HG02571 (cell line): Measurements from ENCODE around the gene PCK1.

Source experiments
- ATAC-seq: cut with Tn5 transposase; IDR thresholded peaks from one replicate; pipeline ENCODE4 v1.9.1; 2021; ENCODE audit warnings: mild to moderate bottlenecking, moderate library complexity; ENCODE audit not compliant: unreplicated experiment

The PCK1 gene

GRCh38 chr20:57576002-57576401, 15.1 kb downstream of the PCK1 start:
- no peak for ATAC-seq

- no peak for ATAC-seq
Measured at GRCh38 chr20:57576617-57577550, 16.0 kb downstream of the PCK1 start.

- no peak for ATAC-seq
Measured at GRCh38 chr20:57577679-57578475, 17.0 kb downstream of the PCK1 start.

DNA sequence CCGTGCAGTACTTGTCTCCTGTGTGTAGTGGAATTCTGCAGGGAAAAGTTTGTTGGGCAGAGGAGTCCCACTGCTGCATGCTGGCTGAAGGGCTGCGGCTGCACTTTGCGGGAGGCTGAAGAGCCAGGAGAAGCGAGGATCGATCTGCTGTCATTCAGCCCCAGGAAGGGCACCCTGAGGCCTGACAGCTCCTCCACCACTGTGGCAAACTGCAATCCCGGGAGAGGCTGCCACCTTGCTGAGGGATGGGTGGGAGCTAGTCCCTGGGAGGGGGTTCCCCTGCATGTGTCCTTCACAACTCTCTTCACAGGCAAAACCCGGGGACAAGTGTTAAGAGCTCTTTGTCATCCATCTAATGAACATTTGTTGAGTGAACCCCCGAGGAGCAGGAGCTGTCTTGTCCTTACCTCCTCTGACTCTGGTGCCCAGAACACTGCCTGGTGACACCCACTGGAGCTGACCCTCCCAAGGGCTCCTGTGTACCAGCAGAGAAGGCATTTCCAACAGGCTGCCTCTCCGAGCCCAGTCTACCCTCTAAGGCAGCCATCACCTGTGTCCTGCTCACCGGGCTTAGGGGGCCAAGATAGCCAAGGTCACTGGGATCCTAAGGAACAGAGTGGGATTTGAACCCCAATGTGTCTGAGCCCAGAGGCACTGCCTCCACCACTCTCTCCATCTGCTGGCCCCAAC, 17.7 kb downstream of the PCK1 start:
- no peak for ATAC-seq

- no peak for ATAC-seq
Measured at GRCh38 chr20:57579331-57579897, 18.5 kb downstream of the PCK1 start.

GRCh38 chr20:57579898-57580447, 19.1 kb downstream of the PCK1 start:
- no peak for ATAC-seq

DNA sequence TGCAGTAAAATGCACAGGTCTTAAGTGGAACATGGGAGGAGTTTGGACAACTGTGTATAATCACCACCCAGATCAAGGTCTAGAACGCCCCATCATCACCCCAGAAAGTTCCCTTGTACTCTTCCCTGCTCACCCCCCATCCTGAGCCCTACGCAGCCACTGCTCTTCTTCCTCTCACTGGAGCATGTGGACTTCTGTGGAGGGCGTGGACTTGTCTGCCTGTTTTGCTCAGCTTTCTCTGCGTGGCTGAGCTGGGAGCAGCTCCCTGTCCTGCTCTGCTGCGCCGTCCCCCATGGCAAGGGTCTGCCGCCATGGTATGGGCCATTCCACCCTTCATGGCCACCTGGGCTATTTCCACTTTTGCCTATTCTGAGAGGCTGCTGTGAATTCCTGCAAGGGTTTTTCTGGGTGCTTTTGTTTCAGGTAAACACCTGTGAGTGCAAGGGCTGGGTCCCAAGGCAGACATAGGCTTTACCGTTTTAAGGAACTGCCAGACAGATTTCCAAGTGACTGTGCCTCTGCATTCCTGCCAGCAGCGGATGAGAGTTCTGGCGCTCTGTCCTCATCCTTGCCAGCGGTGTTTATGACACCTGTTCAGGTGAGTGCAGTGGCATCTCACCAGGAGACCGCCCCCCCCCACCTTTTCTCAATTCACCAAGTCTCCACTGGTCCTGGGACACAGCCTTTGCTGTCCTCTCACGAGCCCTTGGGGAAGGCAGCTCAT, 19.7 kb downstream of the PCK1 start:
- ATAC-seq = no peak

DNA sequence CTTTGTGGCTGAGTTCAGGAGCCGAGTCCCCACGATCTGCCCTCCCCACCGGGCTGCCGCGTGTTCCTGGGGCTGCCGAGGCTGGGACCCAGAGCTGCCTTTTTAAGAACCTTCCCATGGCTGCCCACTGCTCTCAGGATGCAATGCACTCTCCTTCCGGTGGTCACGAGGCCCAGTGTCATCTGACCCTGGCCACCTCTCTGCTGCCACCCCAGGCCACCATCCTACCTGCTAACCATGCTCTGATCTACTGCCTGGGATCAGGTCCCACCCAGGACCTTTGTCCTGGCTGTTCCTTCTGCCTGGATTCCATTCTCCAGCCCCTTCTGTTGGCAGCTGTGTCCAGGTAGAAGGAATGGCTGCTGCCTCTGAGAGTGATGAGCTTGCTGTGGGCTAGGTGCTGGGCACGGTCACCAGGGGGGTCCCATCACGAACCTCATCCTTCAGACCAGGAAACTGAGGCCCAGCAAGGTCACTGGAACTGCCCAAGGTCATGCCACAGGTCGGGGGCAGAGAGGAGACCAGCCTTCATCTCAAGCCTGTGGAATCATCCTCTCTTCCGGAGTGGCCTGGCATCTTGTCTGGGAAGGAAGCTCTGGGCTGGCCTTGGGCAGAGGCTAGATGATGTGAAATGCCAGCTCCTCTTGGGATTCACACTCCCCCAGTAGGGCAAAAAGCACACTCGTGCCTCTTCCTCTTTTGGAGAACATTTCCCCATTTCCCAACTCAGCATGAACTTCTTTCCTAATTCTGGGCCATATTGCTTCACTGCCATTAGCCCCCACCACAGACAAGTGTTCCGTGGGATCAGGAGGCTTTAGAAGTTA, 20.5 kb downstream of the PCK1 start:
- ATAC-seq = no peak

DNA sequence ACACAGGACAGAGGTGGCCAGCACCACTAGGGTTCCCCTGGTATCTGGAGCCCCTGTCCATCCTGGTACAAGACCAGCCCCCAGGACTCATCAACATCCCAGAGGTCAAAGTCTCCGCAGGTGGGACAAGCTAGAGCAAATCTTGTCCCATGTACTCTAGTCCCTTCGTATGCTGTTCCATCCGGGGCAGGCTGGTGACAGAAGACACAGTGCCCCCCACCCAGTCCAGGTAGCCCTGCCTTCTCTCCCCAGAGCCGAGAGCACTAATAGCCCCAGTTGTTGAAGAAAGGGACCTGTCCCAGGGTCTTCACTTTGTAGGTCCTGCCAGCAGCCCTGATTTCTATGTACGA, 21.1 kb downstream of the PCK1 start:
- ATAC-seq = no peak

- ATAC-seq = no peak
Measured at GRCh38 chr20:57582432-57583288, 21.8 kb downstream of the PCK1 start.

GRCh38 chr20:57583289-57584257, 22.7 kb downstream of the PCK1 start:
- ATAC-seq = no peak

GRCh38 chr20:57584768-57585461, 24.0 kb downstream of the PCK1 start:
- ATAC-seq = no peak

DNA sequence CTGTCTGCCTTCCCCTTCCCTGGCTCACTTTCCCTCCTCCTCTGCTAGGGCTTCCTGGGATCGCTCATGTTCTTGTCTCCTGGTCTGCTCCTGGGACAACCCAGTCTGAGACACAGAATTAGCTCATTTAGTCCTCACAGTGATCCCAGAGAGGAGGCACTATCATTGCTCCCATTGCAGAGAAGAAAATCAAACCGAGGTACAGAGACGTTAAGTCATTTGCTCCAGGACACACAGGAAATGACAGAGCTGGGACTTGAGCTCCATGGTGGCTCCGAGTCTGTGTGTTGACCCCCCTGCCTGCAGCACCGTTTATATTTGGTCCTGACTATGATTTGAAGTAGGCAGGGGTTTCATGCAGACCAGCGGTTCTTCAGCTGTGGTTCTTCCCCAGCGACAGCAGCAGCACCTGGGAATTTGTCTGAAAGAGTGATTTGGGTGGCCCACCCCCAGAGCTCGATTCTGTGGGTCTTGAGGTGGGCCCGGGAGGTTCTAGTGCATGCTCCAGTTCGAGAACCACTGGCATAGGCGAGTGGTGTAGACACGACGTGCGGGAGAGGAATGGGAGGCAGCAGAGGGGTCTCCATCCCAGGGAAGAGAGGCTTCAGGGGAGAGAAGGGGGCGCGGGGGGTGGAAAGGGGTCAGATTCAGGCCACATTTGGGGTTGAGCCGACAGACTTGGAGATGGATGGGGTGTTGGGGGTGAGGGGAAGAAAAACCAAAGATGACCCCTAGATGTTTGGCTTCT, 24.7 kb downstream of the PCK1 start:
- ATAC-seq = no peak

- no peak for ATAC-seq
Measured at GRCh38 chr20:57586370-57586793, 25.5 kb downstream of the PCK1 start.

- ATAC-seq = no peak
Measured at GRCh38 chr20:57586943-57587277, 26.0 kb downstream of the PCK1 start.
